ENCODE data around the gene SGCE. TPM values are rescaled to one million over a fixed set of nuclear protein-coding genes. Genes with fewer than 3 reads are reported as not detected.

SGCE gene
- total and polyA plus RNA-seq, 9 donors = 125 to 162 (median 141) TPM

- Histone ChIP-seq H3K36me3 (ENCODE audit: control insufficient read depth, insufficient read depth, low read length) (peaks cover 2% of the 10 kb centered on the region), H3K9me3 (replicated peaks; ENCODE audit: control insufficient read depth, low read depth, low read length) (no peaks in the 10 kb centered on the region), H3K4me1 (ENCODE audit: control insufficient read depth, insufficient read depth, low read length) (no peaks in the 10 kb centered on the region), H3K27ac (ENCODE audit: low read length) (no peak overlapping the region), H3K4me3 (ENCODE audit: low read length) (no peak overlapping the region), H3K27me3 (ENCODE audit: control insufficient read depth, insufficient read depth, low read length) (no peaks in the 10 kb centered on the region)
- no peak for DNase-seq
- WGBS (ENCODE audit: insufficient coverage) = 62% methylated on average over 2 of the region's 2 CpGs
Observed at GRCh38 chr7:94687810-94688209, 31.9 kb upstream of the SGCE start.

DNA sequence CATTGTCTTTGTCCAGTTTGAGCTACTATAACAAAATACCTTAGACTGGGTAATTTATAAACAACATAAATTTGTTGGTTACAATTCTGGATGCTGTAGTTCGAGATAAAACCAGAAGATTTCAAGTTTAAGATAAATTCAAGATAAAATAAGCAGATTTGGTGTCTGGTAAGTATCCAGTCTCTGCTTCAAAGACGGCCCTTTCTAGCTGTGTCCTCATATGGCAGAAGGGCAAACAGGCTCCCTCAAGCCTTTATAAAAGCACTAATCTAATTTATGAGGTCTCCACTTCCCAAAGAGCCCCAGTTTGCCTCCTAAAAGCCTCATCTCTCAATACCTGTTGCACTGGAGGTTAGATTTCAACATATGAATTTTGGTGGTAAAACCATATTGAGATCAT is 31.1 kb upstream of the SGCE start:
- no CpG with 5 or more reads among the region's 2 CpGs for WGBS (ENCODE audit: insufficient coverage)
- Histone ChIP-seq H3K27ac (ENCODE audit: low read length) (no peak overlapping the region), H3K4me3 (ENCODE audit: low read length) (no peak overlapping the region), H3K27me3 (ENCODE audit: control insufficient read depth, insufficient read depth, low read length) (no peaks in the 10 kb centered on the region), H3K36me3 (ENCODE audit: control insufficient read depth, insufficient read depth, low read length) (peaks cover 3% of the 10 kb centered on the region), H3K9me3 (replicated peaks; ENCODE audit: control insufficient read depth, low read depth, low read length) (no peaks in the 10 kb centered on the region), H3K4me1 (ENCODE audit: control insufficient read depth, insufficient read depth, low read length) (no peaks in the 10 kb centered on the region)
- DNase-seq = no peak

- WGBS (ENCODE audit: insufficient coverage) = no CpG with 5 or more reads among the region's 1 CpG
- H3K4me1 ChIP-seq (ENCODE audit: control insufficient read depth, insufficient read depth, low read length) = no peaks in the 10 kb centered on the region
- H3K27ac ChIP-seq (ENCODE audit: low read length) = no peak overlapping the region
- H3K9me3 ChIP-seq (replicated peaks; ENCODE audit: control insufficient read depth, low read depth, low read length) = no peaks in the 10 kb centered on the region
- DNase-seq = no peak
- peaks cover 5% of the 10 kb centered on the region for H3K36me3 ChIP-seq (ENCODE audit: control insufficient read depth, insufficient read depth, low read length)
- no peak overlapping the region for H3K4me3 ChIP-seq (ENCODE audit: low read length)
- H3K27me3 ChIP-seq (ENCODE audit: control insufficient read depth, insufficient read depth, low read length) = no peaks in the 10 kb centered on the region
Observed at GRCh38 chr7:94683066-94683465, 27.1 kb upstream of the SGCE start.

DNA sequence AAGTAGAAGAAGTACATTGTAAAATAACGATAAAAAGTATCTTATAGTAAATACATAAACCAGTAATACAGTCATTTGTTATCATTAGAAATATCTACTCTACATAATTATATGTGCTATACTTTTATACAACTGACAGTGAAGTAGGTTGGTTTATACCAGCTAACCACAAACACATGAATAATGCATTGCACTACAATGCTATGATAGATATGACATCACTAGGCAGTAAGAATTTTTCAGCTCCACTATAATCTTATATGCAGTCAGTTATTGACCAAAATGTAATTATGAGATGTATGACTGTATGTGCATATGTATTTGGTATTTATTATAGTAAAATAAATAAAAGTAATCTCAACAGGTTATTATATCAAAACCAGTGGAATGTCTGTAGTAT is 23.4 kb upstream of the SGCE start:
- peaks cover 3% of the 10 kb centered on the region for H3K36me3 ChIP-seq (ENCODE audit: control insufficient read depth, insufficient read depth, low read length)
- H3K4me3 ChIP-seq (ENCODE audit: low read length) = no peak overlapping the region
- no CpG with 5 or more reads among the region's 1 CpG for WGBS (ENCODE audit: insufficient coverage)
- no peaks in the 10 kb centered on the region for H3K4me1 ChIP-seq (ENCODE audit: control insufficient read depth, insufficient read depth, low read length)
- no peak overlapping the region for H3K27ac ChIP-seq (ENCODE audit: low read length)
- H3K9me3 ChIP-seq (replicated peaks; ENCODE audit: control insufficient read depth, low read depth, low read length) = no peaks in the 10 kb centered on the region
- DNase-seq = no peak
- H3K27me3 ChIP-seq (ENCODE audit: control insufficient read depth, insufficient read depth, low read length) = no peaks in the 10 kb centered on the region

- no peaks in the 10 kb centered on the region for H3K27me3 ChIP-seq (ENCODE audit: control insufficient read depth, insufficient read depth, low read length)
- no peaks in the 10 kb centered on the region for H3K9me3 ChIP-seq (replicated peaks; ENCODE audit: control insufficient read depth, low read depth, low read length)
- H3K4me3 ChIP-seq (ENCODE audit: low read length) = no peak overlapping the region
- no peak for DNase-seq
- H3K4me1 ChIP-seq (ENCODE audit: control insufficient read depth, insufficient read depth, low read length) = no peaks in the 10 kb centered on the region
- WGBS (ENCODE audit: insufficient coverage) = no CpG with 5 or more reads among the region's 3 CpGs
- peaks cover 2% of the 10 kb centered on the region for H3K36me3 ChIP-seq (ENCODE audit: control insufficient read depth, insufficient read depth, low read length)
- no peak overlapping the region for H3K27ac ChIP-seq (ENCODE audit: low read length)
Observed at GRCh38 chr7:94676431-94676830, 20.5 kb upstream of the SGCE start.

DNA sequence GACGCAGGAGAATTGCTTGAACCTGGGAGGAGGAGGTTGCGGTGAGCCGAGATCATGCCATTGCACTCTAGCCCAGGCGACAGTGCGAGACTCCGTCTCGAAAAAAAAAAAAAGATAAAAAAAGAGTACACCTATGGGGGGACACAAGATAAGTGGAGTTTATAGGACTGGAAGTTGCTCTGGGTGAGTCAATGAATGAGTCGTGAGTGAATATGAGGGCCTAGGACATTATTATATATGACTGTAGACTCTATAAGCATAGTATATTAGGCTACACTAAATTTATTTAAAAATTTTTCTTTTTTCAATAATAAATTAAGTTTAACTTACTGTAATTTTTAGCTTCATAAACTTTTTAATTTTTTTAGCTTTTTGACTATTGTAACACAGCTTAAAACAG is 19.4 kb upstream of the SGCE start:
- WGBS (ENCODE audit: insufficient coverage) = 98% methylated on average over 7 of the region's 8 CpGs
- H3K4me1 ChIP-seq (ENCODE audit: control insufficient read depth, insufficient read depth, low read length) = no peaks in the 10 kb centered on the region
- H3K36me3 ChIP-seq (ENCODE audit: control insufficient read depth, insufficient read depth, low read length) = peaks cover 2% of the 10 kb centered on the region
- no peak overlapping the region for H3K4me3 ChIP-seq (ENCODE audit: low read length)
- no peaks in the 10 kb centered on the region for H3K27me3 ChIP-seq (ENCODE audit: control insufficient read depth, insufficient read depth, low read length)
- H3K9me3 ChIP-seq (replicated peaks; ENCODE audit: control insufficient read depth, low read depth, low read length) = no peaks in the 10 kb centered on the region
- DNase-seq = no peak
- H3K27ac ChIP-seq (ENCODE audit: low read length) = no peak overlapping the region

GRCh38 chr7:94671444-94672235 is 15.7 kb upstream of the SGCE start:
- no peaks in the 10 kb centered on the region for H3K27me3 ChIP-seq (ENCODE audit: control insufficient read depth, insufficient read depth, low read length)
- H3K36me3 ChIP-seq (ENCODE audit: control insufficient read depth, insufficient read depth, low read length) = peaks cover 7% of the 10 kb centered on the region
- H3K9me3 ChIP-seq (replicated peaks; ENCODE audit: control insufficient read depth, low read depth, low read length) = no peaks in the 10 kb centered on the region
- H3K4me3 ChIP-seq (ENCODE audit: low read length) = no peak overlapping the region
- H3K27ac ChIP-seq (ENCODE audit: low read length) = no peak overlapping the region
- no CpG with 5 or more reads among the region's 4 CpGs for WGBS (ENCODE audit: insufficient coverage)
- H3K4me1 ChIP-seq (ENCODE audit: control insufficient read depth, insufficient read depth, low read length) = peaks cover 3% of the 10 kb centered on the region
- no peak for DNase-seq

DNA sequence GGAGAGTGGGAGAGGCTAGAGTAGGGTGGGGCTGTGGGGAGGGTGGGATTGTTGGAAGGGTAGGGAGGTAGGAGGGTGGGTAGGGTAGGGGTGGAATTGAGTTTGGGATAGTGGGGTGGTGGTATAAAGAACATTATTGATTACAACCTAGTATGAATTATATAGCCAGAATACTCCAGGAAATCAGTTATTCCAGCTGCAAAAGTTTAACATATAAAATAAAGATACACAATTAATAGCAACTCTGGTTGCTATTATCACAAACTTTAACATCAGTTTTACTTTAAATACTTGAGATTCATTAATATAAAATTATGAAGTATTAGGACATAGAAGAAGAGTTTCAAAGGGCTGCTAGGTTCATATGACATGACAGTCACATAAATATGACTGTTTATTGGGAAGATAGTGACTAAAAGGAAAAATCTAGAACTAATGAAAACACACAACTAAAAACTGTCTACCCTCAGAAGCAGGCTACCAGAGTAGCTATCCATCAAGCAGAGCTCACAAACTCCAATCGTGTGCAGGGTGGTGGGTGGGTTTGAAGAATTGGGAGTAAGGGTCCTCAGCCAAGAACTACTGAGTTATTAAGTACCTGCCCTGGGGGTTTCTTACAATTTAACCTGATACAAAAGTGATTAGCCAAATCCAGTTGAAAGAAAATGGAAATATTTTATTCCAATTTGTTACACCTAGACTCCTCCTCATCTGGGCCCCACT is 14.0 kb upstream of the SGCE start:
- WGBS (ENCODE audit: insufficient coverage) = no CpG with 5 or more reads among the region's 1 CpG
- Histone ChIP-seq H3K4me1 (ENCODE audit: control insufficient read depth, insufficient read depth, low read length) (peaks cover 3% of the 10 kb centered on the region), H3K9me3 (replicated peaks; ENCODE audit: control insufficient read depth, low read depth, low read length) (peaks cover 2% of the 10 kb centered on the region), H3K4me3 (ENCODE audit: low read length) (no peak overlapping the region), H3K27me3 (ENCODE audit: control insufficient read depth, insufficient read depth, low read length) (no peaks in the 10 kb centered on the region), H3K27ac (ENCODE audit: low read length) (no peak overlapping the region), H3K36me3 (ENCODE audit: control insufficient read depth, insufficient read depth, low read length) (peaks cover 23% of the 10 kb centered on the region)
- DNase-seq = no peak

DNA sequence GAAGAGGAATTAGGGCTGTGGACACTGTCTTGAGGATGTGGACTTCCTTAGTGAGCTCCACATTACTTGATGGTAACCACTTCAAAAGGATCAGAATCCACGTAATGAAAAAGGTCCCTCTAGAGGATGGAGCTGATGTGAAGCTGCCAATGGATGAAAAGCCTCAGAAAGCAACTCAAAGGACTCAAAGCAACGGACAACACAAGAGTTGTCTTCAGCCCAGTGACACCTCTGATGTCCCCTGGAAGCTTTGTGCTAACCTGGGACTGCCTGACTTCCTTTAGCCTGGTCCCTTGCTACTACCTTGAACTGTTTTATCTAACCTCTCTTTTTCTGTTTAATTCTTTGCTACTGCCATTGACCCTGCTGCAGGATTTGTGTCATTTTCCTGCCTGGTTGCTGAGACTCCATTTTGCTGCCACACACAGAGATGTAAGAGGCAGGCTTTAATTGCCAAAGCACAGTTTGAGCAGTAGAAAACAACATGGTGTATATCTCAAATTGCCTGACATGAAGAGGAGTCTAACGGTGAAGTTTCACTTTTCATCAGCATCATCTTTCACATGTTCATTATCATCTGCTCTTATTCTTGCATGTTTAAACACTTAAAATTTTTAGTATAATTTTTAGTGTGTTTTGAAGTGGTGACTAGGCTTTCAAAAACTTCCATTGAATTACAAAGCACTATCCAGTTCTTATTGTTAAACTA is 11.1 kb upstream of the SGCE start:
- Histone ChIP-seq H3K4me3 (ENCODE audit: low read length) (no peak overlapping the region), H3K36me3 (ENCODE audit: control insufficient read depth, insufficient read depth, low read length) (peaks cover 38% of the 10 kb centered on the region), H3K27me3 (ENCODE audit: control insufficient read depth, insufficient read depth, low read length) (no peaks in the 10 kb centered on the region), H3K4me1 (ENCODE audit: control insufficient read depth, insufficient read depth, low read length) (peaks cover 3% of the 10 kb centered on the region), H3K9me3 (replicated peaks; ENCODE audit: control insufficient read depth, low read depth, low read length) (peaks cover 9% of the 10 kb centered on the region), H3K27ac (ENCODE audit: low read length) (no peak overlapping the region)
- no peak for DNase-seq
- WGBS (ENCODE audit: insufficient coverage) = 60% methylated on average over 1 of the region's 3 CpGs

GRCh38 chr7:94665426-94665825 is 9.5 kb upstream of the SGCE start:
- no peaks in the 10 kb centered on the region for H3K27me3 ChIP-seq (ENCODE audit: control insufficient read depth, insufficient read depth, low read length)
- H3K27ac ChIP-seq (ENCODE audit: low read length) = no peak overlapping the region
- peaks cover 36% of the 10 kb centered on the region for H3K36me3 ChIP-seq (ENCODE audit: control insufficient read depth, insufficient read depth, low read length)
- H3K9me3 ChIP-seq (replicated peaks; ENCODE audit: control insufficient read depth, low read depth, low read length) = peaks cover 9% of the 10 kb centered on the region
- H3K4me3 ChIP-seq (ENCODE audit: low read length) = no peak overlapping the region
- H3K4me1 ChIP-seq (ENCODE audit: control insufficient read depth, insufficient read depth, low read length) = peaks cover 3% of the 10 kb centered on the region
- 96% methylated on average over 15 of the region's 18 CpGs for WGBS (ENCODE audit: insufficient coverage)
- DNase-seq = no peak

Measured in muscle of leg (tissue), 11 donors.